Esophagus (tissue), 2 donors: Measurements from ENCODE around the gene ATP2C1. TPM values are rescaled to one million over a fixed set of nuclear protein-coding genes. Genes with fewer than 3 reads are reported as not detected.

ENCODE experiments used
- H3K27ac ChIP-seq, 2 donors: one replicate each; pipeline ENCODE4 v1.5.1; 2013; ENCODE audit warnings: low read depth in 2 of 2, mild to moderate bottlenecking in 2 of 2, inconsistent platforms in 1 of 2, low read length in 1 of 2, moderate library complexity in 1 of 2
- H3K27me3 ChIP-seq, 2 donors: one replicate each; pipeline ENCODE4 v1.6.1; 2013; ENCODE audit warnings: low read length in 2 of 2, control low read depth in 1 of 2, mild to moderate bottlenecking in 1 of 2; ENCODE audit not compliant: insufficient read depth in 2 of 2, control insufficient read depth in 1 of 2
- H3K36me3 ChIP-seq, 2 donors: one replicate each; pipeline ENCODE4 v1.6.1; 2013; ENCODE audit warnings: low read length in 1 of 2; ENCODE audit not compliant: control insufficient read depth in 2 of 2, insufficient read depth in 2 of 2
- H3K4me1 ChIP-seq, 2 donors: one replicate each; pipeline ENCODE4 v1.6.1; 2013; ENCODE audit warnings: low read length in 1 of 2; ENCODE audit not compliant: control insufficient read depth in 2 of 2, insufficient read depth in 2 of 2
- H3K4me3 ChIP-seq, 2 donors: one replicate each; pipeline ENCODE4 v1.5.1; 2013; ENCODE audit warnings: low read length in 2 of 2, mild to moderate bottlenecking in 2 of 2, low read depth in 1 of 2, moderate library complexity in 1 of 2
- H3K9me3 ChIP-seq, 2 donors: one replicate each; pipeline ENCODE4 v1.6.1; 2013; ENCODE audit warnings: mild to moderate bottlenecking in 2 of 2, low read depth in 1 of 2, low read length in 1 of 2, moderate library complexity in 1 of 2; ENCODE audit not compliant: control insufficient read depth in 2 of 2, insufficient read depth in 1 of 2
- WGBS, 2 donors: extraction: QIAGEN DNeasy Blood & Tissue Kit; methylation state at CpG; one replicate each; pipeline ENCODE4 v1.1.7; 2013; 5-methylcytosine and 5-hydroxymethylcytosine counted together
- polyA plus RNA-seq, 2 donors: library from polyadenylated mRNA; stranded (reverse); fragments of 200-250 nt; gene quantifications; one replicate each; pipeline ENCODE4 v1.2.3, GENCODE V29; 2013
- donor health status: healthy with polysubstance abuse.
- donor health status: Bipolar disorder and iron deficiency.

Gene ATP2C1
- polyA plus RNA-seq, 2 donors: 19.9 to 23.0 TPM

DNA sequence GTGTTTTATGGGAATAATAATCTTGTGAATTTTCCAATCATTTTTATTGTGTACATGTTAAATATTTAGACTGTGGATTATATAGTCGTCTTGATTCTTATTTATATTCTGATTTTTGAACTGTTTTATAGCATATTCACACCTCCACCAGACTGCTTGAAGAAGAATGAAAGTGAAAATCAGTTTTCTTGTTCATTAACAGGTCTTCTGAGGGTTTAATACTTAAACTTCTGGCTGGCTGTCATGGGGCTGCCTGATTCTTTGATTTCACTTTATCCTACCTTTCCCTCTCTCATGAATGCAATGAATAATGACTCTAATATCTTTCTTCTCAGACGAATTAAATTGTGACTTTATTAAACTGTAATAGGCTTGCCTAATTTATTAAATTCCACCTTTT is 56.2 kb downstream of the ATP2C1 start:
- Histone ChIP-seq H3K27me3 (no peaks in the 10 kb centered on the region), H3K4me3 (no peak overlapping the region), H3K36me3 (peaks cover 0 to 8% of the 10 kb centered on the region in 2 donors), H3K4me1 (no peaks in the 10 kb centered on the region), H3K9me3 (no peaks in the 10 kb centered on the region), H3K27ac (no peak overlapping the region)
- 58 to 63% methylated on average over 2 of the region's 2 CpGs for WGBS, 2 donors

GRCh38 chr3:130950641-130951040 is 56.8 kb downstream of the ATP2C1 start:
- H3K36me3 ChIP-seq: peaks cover 0 to 11% of the 10 kb centered on the region in 2 donors
- no peaks in the 10 kb centered on the region for H3K9me3 ChIP-seq
- no peak overlapping the region for H3K4me3 ChIP-seq
- no peaks in the 10 kb centered on the region for H3K4me1 ChIP-seq
- H3K27ac ChIP-seq: no peak overlapping the region
- H3K27me3 ChIP-seq: no peaks in the 10 kb centered on the region

DNA sequence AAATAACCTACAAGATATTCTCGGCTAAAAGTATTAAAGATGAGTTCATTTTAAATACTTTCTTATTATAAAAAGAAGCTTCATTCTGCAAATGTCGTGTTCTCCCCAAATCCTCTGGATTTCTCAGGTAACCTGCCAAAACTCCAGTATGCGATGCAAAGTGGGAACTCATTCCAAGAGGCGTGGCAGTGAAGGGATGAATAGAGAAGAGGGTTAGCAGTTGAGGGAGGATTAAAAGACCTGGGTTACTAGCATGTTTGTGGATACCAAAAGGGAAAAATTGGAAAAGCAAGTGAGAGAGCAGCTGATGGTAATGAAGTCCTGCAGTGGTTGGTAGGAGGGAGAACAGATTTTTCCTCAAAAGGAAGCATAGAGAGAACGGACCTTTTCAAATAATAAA is 61.6 kb downstream of the ATP2C1 start:
- no peak overlapping the region for H3K4me3 ChIP-seq
- WGBS, 2 donors: 67% methylated on average over 5 of the region's 5 CpGs
- H3K27me3 ChIP-seq: no peaks in the 10 kb centered on the region
- peaks cover 0 to 8% of the 10 kb centered on the region in 2 donors for H3K36me3 ChIP-seq
- H3K9me3 ChIP-seq: no peaks in the 10 kb centered on the region
- no peaks in the 10 kb centered on the region for H3K4me1 ChIP-seq
- H3K27ac ChIP-seq: no peak overlapping the region

DNA sequence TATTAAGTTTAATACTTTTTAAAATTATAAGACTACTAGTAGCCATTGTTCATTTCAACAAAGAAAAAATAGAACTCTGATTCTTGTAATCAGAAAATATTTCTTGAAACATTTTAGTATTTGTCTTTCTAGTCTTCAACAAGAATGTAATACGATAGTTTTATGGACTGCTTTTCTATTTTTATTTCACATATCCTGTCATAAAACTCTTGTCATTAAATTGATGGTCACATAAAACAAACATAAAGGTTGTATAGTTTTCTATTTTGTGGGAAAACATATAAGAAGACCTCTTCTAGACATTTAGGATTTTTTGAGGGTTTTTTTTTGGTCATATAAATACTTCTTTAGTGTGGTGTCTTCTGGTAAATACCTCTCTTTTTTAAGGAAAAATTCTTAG is 62.4 kb downstream of the ATP2C1 start:
- 86 to 92% methylated on average over 1 of the region's 1 CpG for WGBS, 2 donors
- Histone ChIP-seq H3K27ac (no peak overlapping the region), H3K4me1 (no peaks in the 10 kb centered on the region), H3K4me3 (no peak overlapping the region), H3K27me3 (no peaks in the 10 kb centered on the region), H3K9me3 (no peaks in the 10 kb centered on the region), H3K36me3 (peaks cover 0 to 8% of the 10 kb centered on the region in 2 donors)

DNA sequence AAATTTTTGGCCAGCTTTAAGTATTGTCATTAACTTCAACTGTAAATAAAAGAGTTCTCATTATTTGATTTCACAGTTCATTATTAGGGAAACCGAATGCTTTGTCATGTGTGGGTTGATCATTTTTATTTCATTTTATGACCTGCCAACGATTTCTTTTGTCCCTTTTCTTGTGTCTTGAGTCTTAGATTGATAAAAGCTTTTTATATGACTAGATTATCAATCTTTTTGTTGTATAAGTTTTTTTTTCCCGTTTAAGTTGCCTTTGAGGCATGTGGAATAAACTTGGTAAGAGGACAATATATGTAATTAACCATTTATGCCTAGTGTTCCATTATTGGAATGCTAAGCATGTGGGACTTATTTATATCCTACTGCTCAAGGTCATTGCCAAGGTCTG is 62.8 kb downstream of the ATP2C1 start:
- no peaks in the 10 kb centered on the region for H3K4me1 ChIP-seq
- no peaks in the 10 kb centered on the region for H3K9me3 ChIP-seq
- H3K27ac ChIP-seq: no peak overlapping the region
- no peak overlapping the region for H3K4me3 ChIP-seq
- 81 to 85% methylated on average over 3 of the region's 3 CpGs for WGBS, 2 donors
- peaks cover 0 to 8% of the 10 kb centered on the region in 2 donors for H3K36me3 ChIP-seq
- H3K27me3 ChIP-seq: no peaks in the 10 kb centered on the region

DNA sequence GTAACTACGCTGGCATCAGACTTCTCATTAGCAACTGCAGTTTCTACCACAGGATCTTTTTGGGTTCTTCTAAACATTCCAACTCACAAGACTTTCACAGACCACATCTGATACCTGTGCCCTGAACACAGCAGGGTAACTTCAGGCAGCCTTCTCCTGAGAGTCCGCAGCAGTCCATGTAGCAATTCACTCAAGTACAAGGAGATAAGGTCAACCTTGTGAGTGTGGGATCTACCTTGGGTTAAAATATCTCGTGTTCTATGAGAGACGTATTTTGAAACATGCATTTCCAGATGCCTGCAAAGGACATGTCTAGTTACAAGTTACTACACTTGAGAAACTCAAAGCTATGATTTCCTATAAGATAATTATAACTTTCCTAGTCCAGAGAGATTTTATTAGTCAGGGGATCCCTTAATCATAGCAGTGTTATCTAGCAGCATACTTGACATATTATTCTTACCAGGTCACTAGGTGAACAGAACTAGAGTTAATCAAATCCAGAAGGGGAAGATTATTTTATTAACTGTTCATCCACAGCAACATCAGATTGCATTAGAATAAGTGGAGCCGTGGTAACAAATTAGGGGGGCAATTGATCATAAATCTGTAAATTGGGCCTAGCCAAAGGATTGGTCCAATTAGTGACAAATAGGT is 66.4 kb downstream of the ATP2C1 start:
- Histone ChIP-seq H3K4me3 (no peak overlapping the region), H3K9me3 (no peaks in the 10 kb centered on the region), H3K27me3 (no peaks in the 10 kb centered on the region), H3K27ac (no peak overlapping the region), H3K36me3 (peaks cover under 1 to 9% of the 10 kb centered on the region in 2 donors), H3K4me1 (no peaks in the 10 kb centered on the region)
- WGBS, 2 donors: 98% methylated on average over 5 of the region's 5 CpGs

DNA sequence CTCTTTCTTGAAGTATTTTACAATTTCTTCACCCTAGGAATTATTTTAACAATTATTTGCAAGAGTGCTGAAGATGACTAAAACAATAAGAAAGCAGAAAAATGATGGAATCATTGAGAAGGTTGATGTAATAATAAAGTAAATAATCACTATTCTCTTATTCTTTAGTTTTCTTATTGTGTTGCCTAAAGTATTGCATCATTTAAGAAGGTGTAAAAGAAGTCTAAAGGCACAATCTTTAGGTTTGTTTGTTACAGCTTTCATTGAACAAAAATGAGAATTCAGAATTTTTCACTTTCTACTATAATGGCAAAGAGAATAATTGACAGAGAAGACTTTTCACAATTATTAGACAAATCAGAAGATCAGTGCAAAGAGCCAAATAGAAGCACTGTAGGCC is 67.6 kb downstream of the ATP2C1 start:
- H3K27me3 ChIP-seq: no peaks in the 10 kb centered on the region
- no peaks in the 10 kb centered on the region for H3K9me3 ChIP-seq
- H3K36me3 ChIP-seq: peaks cover 2 to 5% of the 10 kb centered on the region in 2 donors
- no peak overlapping the region for H3K27ac ChIP-seq
- no peak overlapping the region for H3K4me3 ChIP-seq
- no peaks in the 10 kb centered on the region for H3K4me1 ChIP-seq

GRCh38 chr3:130963444-130963843 is 69.6 kb downstream of the ATP2C1 start:
- Histone ChIP-seq H3K4me1 (no peaks in the 10 kb centered on the region), H3K9me3 (no peaks in the 10 kb centered on the region), H3K4me3 (no peak overlapping the region), H3K36me3 (peaks cover 2 to 5% of the 10 kb centered on the region in 2 donors), H3K27me3 (no peaks in the 10 kb centered on the region), H3K27ac (no peak overlapping the region)
- WGBS, 2 donors: 86 to 88% methylated on average over 2 of the region's 2 CpGs

GRCh38 chr3:130963878-130964277 is 70.0 kb downstream of the ATP2C1 start:
- no peak overlapping the region for H3K4me3 ChIP-seq
- 66 to 82% methylated on average over 3 of the region's 3 CpGs for WGBS, 2 donors
- H3K36me3 ChIP-seq: peaks cover 2 to 5% of the 10 kb centered on the region in 2 donors
- H3K9me3 ChIP-seq: no peaks in the 10 kb centered on the region
- H3K4me1 ChIP-seq: no peaks in the 10 kb centered on the region
- H3K27me3 ChIP-seq: no peaks in the 10 kb centered on the region
- no peak overlapping the region for H3K27ac ChIP-seq

- WGBS, 2 donors: 98 to 99% methylated on average over 2 of the region's 2 CpGs
- no peaks in the 10 kb centered on the region for H3K4me1 ChIP-seq
- peaks cover 3 to 6% of the 10 kb centered on the region in 2 donors for H3K36me3 ChIP-seq
- no peak overlapping the region for H3K4me3 ChIP-seq
- H3K9me3 ChIP-seq: no peaks in the 10 kb centered on the region
- H3K27ac ChIP-seq: no peak overlapping the region
- H3K27me3 ChIP-seq: no peaks in the 10 kb centered on the region
Observed at GRCh38 chr3:130967281-130967680, 73.4 kb downstream of the ATP2C1 start.
